Fibroblast of mammary gland (primary cell): ENCODE data around the gene C4BPB.
A peak's percentile ranks its signal among the peaks of the same experiment; 100 is the strongest.

Experiments
- DNase-seq: peaks from one replicate; pipeline ENCODE4 v3.0.0-alpha.2; 2010; ENCODE audit warnings: low read depth
- H3K4me3 ChIP-seq: 2 replicates; pipeline ENCODE4 v1.5.1; 2011; ENCODE audit warnings: low read depth, mild to moderate bottlenecking, low read length, moderate library complexity; ENCODE audit not compliant: control insufficient read depth
- TF ChIP-seq, protein P1 (sequence below): conservative IDR thresholded peaks from 2 replicates; pipeline ENCODE4 v1.5.1; 2011; ENCODE audit warnings: low read depth, low read length, inconsistent platforms; ENCODE audit not compliant: control insufficient read depth, insufficient read depth

C4BPB gene

DNA sequence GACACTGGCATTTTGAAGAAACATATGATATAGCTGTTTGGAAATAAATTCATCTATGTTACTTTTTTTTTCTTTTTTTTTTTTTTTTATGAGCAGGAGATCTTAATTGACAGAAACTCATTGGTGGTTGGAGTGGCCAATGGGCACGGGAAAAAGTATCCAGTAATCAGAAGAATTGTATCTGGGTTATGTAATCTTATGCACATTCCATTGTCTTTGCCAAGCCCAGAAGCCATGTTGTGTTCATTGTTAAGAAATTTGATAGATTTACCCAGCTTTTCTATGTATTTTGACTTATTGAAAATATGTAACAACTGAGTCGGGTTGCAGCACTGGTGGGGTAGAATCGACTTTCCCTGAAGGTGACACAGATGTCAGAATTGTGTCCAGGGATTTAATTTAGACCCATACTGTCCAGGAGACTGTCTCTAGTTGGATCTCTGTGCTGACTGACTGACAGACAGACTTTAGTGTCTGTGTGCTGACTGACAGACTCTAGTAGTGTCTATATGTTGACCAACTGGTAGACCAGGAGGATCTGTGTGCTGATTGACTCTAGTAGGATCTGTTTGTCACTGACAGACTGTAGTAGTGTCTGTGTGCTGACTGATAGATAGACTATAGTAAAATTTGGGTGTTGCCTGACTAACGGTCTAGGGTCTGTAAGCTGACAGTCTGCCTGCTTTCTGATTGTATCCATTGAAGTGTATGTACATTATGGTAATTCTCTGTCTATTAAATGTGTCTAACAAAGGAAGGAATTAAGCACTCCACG is 12.3 kb upstream of the C4BPB start:
- H3K4me3 ChIP-seq: no peak overlapping the region
- TF ChIP-seq, protein P1, sequence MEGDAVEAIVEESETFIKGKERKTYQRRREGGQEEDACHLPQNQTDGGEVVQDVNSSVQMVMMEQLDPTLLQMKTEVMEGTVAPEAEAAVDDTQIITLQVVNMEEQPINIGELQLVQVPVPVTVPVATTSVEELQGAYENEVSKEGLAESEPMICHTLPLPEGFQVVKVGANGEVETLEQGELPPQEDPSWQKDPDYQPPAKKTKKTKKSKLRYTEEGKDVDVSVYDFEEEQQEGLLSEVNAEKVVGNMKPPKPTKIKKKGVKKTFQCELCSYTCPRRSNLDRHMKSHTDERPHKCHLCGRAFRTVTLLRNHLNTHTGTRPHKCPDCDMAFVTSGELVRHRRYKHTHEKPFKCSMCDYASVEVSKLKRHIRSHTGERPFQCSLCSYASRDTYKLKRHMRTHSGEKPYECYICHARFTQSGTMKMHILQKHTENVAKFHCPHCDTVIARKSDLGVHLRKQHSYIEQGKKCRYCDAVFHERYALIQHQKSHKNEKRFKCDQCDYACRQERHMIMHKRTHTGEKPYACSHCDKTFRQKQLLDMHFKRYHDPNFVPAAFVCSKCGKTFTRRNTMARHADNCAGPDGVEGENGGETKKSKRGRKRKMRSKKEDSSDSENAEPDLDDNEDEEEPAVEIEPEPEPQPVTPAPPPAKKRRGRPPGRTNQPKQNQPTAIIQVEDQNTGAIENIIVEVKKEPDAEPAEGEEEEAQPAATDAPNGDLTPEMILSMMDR: no peak
- DNase-seq: peak; percentile 11

DNA sequence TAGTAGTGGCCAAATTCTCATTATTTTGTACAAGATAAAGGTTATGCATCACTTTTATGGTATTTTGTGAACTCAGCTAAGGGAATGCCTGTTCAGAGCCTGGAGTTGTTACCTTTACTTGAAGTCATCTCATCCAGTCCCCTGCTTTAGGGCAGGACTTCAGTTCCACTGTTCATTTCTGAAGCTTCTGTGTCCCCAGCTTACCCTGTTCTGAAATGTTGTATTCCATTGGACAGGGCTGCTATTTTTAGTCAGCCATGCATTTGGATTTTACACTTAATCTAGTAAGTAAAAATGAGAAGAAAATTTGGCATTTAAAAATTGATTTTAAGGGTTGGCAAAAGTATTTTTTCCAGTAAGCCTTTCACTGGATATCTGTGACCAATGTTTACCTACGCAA is 11.6 kb upstream of the C4BPB start:
- TF ChIP-seq, protein P1: no peak
- no peak for DNase-seq
- no peak overlapping the region for H3K4me3 ChIP-seq

DNA sequence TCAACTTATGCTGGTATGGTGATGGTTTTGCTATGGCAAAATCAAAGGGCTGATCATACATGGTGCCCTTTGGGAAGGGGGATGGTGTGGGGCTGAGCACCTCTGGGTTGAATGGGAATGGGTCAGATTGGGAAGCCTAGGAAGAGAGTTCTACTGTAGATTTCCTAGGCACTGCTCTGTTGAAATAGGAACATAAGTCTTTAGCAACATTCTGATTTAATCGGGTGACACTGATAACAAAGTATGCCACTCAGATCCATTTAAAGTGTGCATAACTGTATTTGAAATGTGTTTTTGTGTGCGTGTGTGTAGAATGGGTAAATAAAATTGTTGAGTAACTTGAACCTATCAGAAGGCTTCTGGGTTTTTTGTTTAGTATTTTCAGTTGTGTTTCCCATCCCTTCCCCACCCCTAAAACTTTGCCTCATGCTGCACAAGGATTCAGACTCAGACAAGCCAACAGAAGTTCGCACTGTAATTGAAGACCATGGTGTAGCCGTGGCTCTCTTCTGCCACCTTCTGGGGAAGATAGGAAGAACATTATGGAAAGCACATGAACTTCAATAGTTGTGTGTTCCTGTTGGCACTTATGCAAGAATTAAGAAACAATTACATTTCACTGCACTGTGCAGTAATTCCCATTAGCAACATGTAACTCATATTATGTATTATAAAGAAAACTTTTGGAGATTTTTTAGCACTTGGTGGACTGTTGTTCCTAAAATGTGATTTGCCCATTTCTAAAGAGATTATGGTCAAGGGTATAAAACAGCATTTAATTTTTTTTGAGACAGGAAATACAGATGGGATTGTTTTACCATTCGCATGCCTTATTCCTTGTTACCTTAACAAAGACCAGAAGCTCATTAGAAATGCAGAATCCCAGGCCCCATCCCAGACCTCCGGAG is 10.9 kb upstream of the C4BPB start:
- TF ChIP-seq, protein P1: peak; percentile 94
- no peak overlapping the region for H3K4me3 ChIP-seq
- peak; percentile 81 for DNase-seq

DNA sequence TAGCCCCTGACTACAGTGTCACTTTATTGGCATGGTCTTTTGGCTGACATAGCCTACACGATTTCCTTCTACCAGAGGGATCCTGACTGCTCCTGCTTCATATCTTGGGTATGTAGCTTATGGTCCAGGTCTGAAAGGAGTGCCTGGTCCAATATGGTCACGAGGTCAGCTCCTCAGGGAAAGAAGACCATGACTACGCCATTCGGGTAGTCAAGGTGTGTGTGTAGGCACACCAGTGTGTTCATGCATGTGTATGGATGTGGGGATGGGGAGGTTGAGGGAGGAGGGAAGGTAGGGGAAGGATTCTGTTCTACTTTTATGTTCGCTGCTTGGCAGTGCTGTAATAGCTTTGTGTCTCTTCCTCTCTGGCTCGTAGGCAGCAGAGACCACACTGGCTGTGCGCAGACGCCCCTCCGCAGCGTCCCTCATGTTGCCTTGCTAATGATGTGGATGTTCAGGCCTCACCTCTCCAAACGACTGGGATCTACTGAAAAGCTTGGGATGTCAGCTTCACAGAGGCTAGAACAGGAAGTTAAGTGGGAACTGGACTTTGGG is 10.0 kb upstream of the C4BPB start:
- H3K4me3 ChIP-seq: no peak overlapping the region
- TF ChIP-seq, protein P1: no peak
- no peak for DNase-seq

DNA sequence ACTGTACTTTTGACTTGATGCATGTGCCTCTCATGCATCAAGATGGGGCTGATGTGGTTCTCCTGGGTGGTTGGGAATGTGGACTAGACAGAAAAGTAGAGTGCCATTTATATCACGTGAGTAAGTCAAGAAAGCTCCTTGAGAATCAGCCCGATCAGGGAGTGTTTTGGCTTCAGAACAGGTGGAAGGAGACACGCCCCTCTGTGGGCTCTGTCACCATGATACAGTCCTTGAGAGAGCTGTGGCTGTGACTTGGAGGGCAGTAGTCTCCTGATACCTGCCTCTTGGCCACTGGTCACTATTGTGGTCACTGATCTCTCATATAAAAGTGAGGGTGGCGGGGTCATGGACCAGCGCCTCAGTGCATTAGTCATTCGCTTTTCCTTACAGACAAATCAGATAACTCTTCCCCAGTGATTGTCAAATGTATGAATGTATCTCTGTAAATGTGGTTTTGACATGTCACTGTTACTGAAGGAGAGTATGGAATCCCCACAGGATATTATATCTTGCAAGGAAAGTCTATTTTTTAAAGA is 8.9 kb upstream of the C4BPB start:
- TF ChIP-seq, protein P1: no peak
- DNase-seq: no peak
- H3K4me3 ChIP-seq: no peak overlapping the region

DNA sequence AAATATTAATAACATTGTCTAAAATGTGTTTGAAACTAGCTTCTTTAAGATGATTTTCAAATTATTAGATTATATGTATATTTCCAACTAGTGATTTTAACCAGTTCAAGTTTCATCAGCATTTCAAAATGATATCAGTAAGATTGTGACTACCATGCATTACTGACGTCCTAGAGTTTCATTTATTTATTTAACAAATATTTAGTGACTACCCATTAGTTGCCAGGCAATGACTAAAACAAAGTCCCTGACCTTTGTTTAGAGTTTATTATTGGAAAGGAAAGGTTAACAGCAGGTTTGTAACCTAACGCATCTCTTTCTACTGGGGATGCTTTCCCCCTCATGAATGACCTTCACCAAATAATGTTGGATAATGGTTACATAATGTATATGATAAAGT is 7.6 kb upstream of the C4BPB start:
- DNase-seq: no peak
- H3K4me3 ChIP-seq: no peak overlapping the region
- TF ChIP-seq, protein P1: no peak
